HepG2 (cell line): ENCODE data around the gene FXR2. TPM values are rescaled to one million over a fixed set of nuclear protein-coding genes. Genes with fewer than 3 reads are reported as not detected.
A peak's percentile ranks its signal among the peaks of the same experiment; 100 is the strongest.

Experiments used
- ATAC-seq: fragments of 200-7000 bp; cut with Tn5 transposase; 3 replicates; pipeline ENCODE4 v1.9.1; 2020; ENCODE audit warnings: mild to moderate bottlenecking, moderate library complexity
- BruUV-seq: library from RNA; stranded (reverse); fragments of 400-500 nt; replicated peaks from 2 replicates; lab custom pipeline; 2021; lab: Mats Ljungman, UMichigan
- CTCF ChIA-PET: fragments of 300-600 bp; formaldehyde crosslinking; extraction: SDS; loops from one replicate; lab custom pipeline; 2021; ENCODE audit warnings: low total read pairs, inconsistent platforms, low intra/inter-chr PET ratio; lab: Yijun Ruan, JAX
- POLR2A ChIA-PET: fragments of 350-600 bp; sonication (Branson Sonifier 250); formaldehyde crosslinking; loops from one replicate; lab custom pipeline; 2020; ENCODE audit warnings: antibody characterized with exemption, inconsistent platforms; lab: Yijun Ruan, JAX
- DNase-seq: peaks from one replicate; pipeline ENCODE4 v3.0.0-alpha.2; 2015; ENCODE audit warnings: low spot score
- FAIRE-seq: peaks from 3 replicates; lab custom pipeline; 2011; peaks lifted over from hg19 to GRCh38; lab: Jason Lieb, UNC
- H2AFZ ChIP-seq: one replicate; pipeline ENCODE4 v1.6.1; 2011; ENCODE audit warnings: low read length, inconsistent platforms
- H3K27ac ChIP-seq: fragments of 300-600 bp; 3 replicates; pipeline ENCODE4 v1.8.0; 2011; ENCODE audit warnings: mixed run types, mild to moderate bottlenecking, mixed read lengths, low read length, inconsistent platforms; ENCODE audit not compliant: insufficient read depth; ENCODE audit errors: extremely low read length
- H3K27me3 ChIP-seq, 2 experiments: fragments of 200-600 bp in 1 of 2; 2 replicates in 1 of 2; 3 replicates in 1 of 2; pipeline versions ENCODE4 v1.6.0 to v1.8.0; 2011; ENCODE audit warnings: low read length in 2 of 2, mild to moderate bottlenecking in 2 of 2, moderate library complexity in 2 of 2, inconsistent platforms in 1 of 2; ENCODE audit not compliant: insufficient read depth in 2 of 2, control insufficient read depth in 1 of 2
- H3K36me3 ChIP-seq, 2 experiments: fragments of 200-600 bp in 1 of 2; replicated peaks in 1 of 2; 2 replicates in 1 of 2; 3 replicates in 1 of 2; pipeline versions ENCODE4 v1.5.1 to v1.8.0; 2011; ENCODE audit warnings: low read length in 2 of 2, inconsistent platforms in 1 of 2; ENCODE audit not compliant: insufficient read depth in 2 of 2, control insufficient read depth in 1 of 2
- H3K4me1 ChIP-seq: 2 replicates; pipeline ENCODE4 v1.5.1; 2012; ENCODE audit warnings: low read length, inconsistent platforms; ENCODE audit not compliant: insufficient read depth
- H3K4me2 ChIP-seq: 2 replicates; pipeline ENCODE4 v1.6.0; 2011; ENCODE audit warnings: low read depth, low read length, inconsistent platforms
- H3K4me3 ChIP-seq, 3 experiments: fragments of 200-600 bp in 1 of 3; sonication (generic), shearing (Covaris generic) in 1 of 3; replicated peaks in 1 of 3; 2 replicates each; pipeline ENCODE4 v1.5.1; 2011 to 2016; ENCODE audit warnings: low read length in 3 of 3, inconsistent platforms in 2 of 3, low read depth in 2 of 3, mild to moderate bottlenecking in 2 of 3, control low read depth in 1 of 3, mixed read lengths in 1 of 3; ENCODE audit not compliant: insufficient read depth in 1 of 3
- H3K79me2 ChIP-seq: one replicate; pipeline ENCODE4 v1.6.1; 2011; ENCODE audit warnings: low read length, inconsistent platforms; ENCODE audit not compliant: insufficient read depth
- H3K9ac ChIP-seq: 2 replicates; pipeline ENCODE4 v1.6.0; 2011; ENCODE audit warnings: mild to moderate bottlenecking, low read depth, low read length, inconsistent platforms; ENCODE audit not compliant: insufficient read depth
- H3K9me3 ChIP-seq: 2 replicates; pipeline ENCODE4 v1.5.1; 2012; ENCODE audit warnings: mild to moderate bottlenecking, low read length
- H4K20me1 ChIP-seq: 2 replicates; pipeline ENCODE4 v1.6.0; 2011; ENCODE audit warnings: inconsistent platforms, mild to moderate bottlenecking, low read length, moderate library complexity; ENCODE audit not compliant: insufficient read depth
- ATRX ChIP-seq: sonication (generic); formaldehyde crosslinking; IDR thresholded peaks from 2 replicates; pipeline ENCODE4 v1.4.0; 2020; ENCODE audit warnings: missing genetic modification reagents, borderline replicate concordance
- KAT8 ChIP-seq: IDR thresholded peaks from 2 replicates; pipeline ENCODE4 v1.6.1; 2016; ENCODE audit warnings: missing genetic modification reagents, missing compliant biosample characterization
- KDM3A ChIP-seq: IDR thresholded peaks from 2 replicates; pipeline ENCODE4 v1.6.1; 2018; ENCODE audit warnings: low read depth, missing compliant biosample characterization
- KDM4B ChIP-seq: sonication (generic); formaldehyde crosslinking; IDR thresholded peaks from 2 replicates; pipeline ENCODE4 v1.4.0; 2020; ENCODE audit warnings: missing genetic modification reagents
- RAD21 ChIP-seq: fragments of 450-650 bp; formaldehyde crosslinking; IDR thresholded peaks from 2 replicates; pipeline ENCODE4 v1.5.0; 2020; ENCODE audit warnings: mild to moderate bottlenecking
- TARDBP ChIP-seq: sonication (generic); formaldehyde crosslinking; IDR thresholded peaks from 2 replicates; pipeline ENCODE4 v1.8.0; 2022; ENCODE audit warnings: mild to moderate bottlenecking, missing genetic modification reagents
- TCF12 ChIP-seq, 2 experiments: fragments of 450-650 bp in 1 of 2; sonication (generic) in 1 of 2; formaldehyde crosslinking in 1 of 2; IDR thresholded peaks; 2 replicates each; pipeline versions ENCODE4 v1.6.1 to v1.8.0; 2017 to 2022; ENCODE audit warnings: antibody characterized with exemption in 1 of 2, mild to moderate bottlenecking in 1 of 2, missing genetic modification reagents in 1 of 2, moderate library complexity in 1 of 2
- THAP7 ChIP-seq: sonication (generic); formaldehyde crosslinking; IDR thresholded peaks from 2 replicates; pipeline ENCODE4 v1.8.1; 2023; ENCODE audit warnings: mild to moderate bottlenecking, missing genetic modification reagents
- TIGD3 ChIP-seq: sonication (generic); formaldehyde crosslinking; IDR thresholded peaks from 2 replicates; pipeline ENCODE4 v1.5.1; 2020; ENCODE audit warnings: mild to moderate bottlenecking, missing genetic modification reagents, borderline replicate concordance
- UBTF ChIP-seq: sonication (generic); formaldehyde crosslinking; IDR thresholded peaks from 2 replicates; pipeline ENCODE4 v1.4.0; 2020; ENCODE audit warnings: mild to moderate bottlenecking, missing genetic modification reagents
- ZMAT3 ChIP-seq: sonication (generic); formaldehyde crosslinking; conservative IDR thresholded peaks from 2 replicates; pipeline ENCODE4 v1.7.0; 2021; ENCODE audit warnings: missing genetic modification reagents
- ZNF20 ChIP-seq: sonication (generic); formaldehyde crosslinking; IDR thresholded peaks from 2 replicates; pipeline ENCODE4 v1.4.0; 2020; ENCODE audit warnings: mild to moderate bottlenecking, moderate library complexity, missing genetic modification reagents
- ZNF335 ChIP-seq: sonication (generic); formaldehyde crosslinking; IDR thresholded peaks from 2 replicates; pipeline ENCODE4 v1.4.0; 2020; ENCODE audit warnings: missing genetic modification reagents
- ZNF34 ChIP-seq: sonication (generic); formaldehyde crosslinking; IDR thresholded peaks from 2 replicates; pipeline ENCODE4 v1.4.0; 2020; ENCODE audit warnings: mild to moderate bottlenecking, missing genetic modification reagents, borderline replicate concordance
- ZNF512 ChIP-seq: sonication (generic); formaldehyde crosslinking; IDR thresholded peaks from 2 replicates; pipeline ENCODE4 v1.4.0; 2020; ENCODE audit warnings: mild to moderate bottlenecking, missing genetic modification reagents
- ZNF792 ChIP-seq: IDR thresholded peaks from 2 replicates; pipeline ENCODE4 v1.6.1; 2016
- ZSCAN25 ChIP-seq: sonication (generic); formaldehyde crosslinking; IDR thresholded peaks from 2 replicates; pipeline ENCODE4 v1.8.0; 2022; ENCODE audit warnings: mild to moderate bottlenecking, missing genetic modification reagents
- WGBS: methylation state at CpG from one replicate; pipeline ENCODE4 v1.1.6; 2017; ENCODE audit warnings: low lambda C conversion rate; 5-methylcytosine and 5-hydroxymethylcytosine counted together
- in situ Hi-C: cut with HindIII; loops from 2 replicates; pipeline ENCODE4 v1.10.0; 2017; ENCODE audit warnings: low pct_unique_long_range_greater_than_20kb; ENCODE audit not compliant: extremely low pct_ligation_motif_present
- intact Hi-C: fragments of 100-400 bp; cut with micrococcal nuclease; formaldehyde crosslinking; loops from one replicate; pipeline ENCODE4 v1.10.0; 2022; ENCODE audit not compliant: unreplicated experiment
- polyA plus RNA-seq, 8 experiments: library from polyadenylated mRNA; depleted of rRNA in 3 of 8; stranded (reverse) in 7 of 8; unstranded in 1 of 8; fragments of >200 nt; fragmentation: Illumina TruSeq in 4 of 8; extraction: Trizol in 4 of 8; gene quantifications; 2 replicates each; pipeline versions ENCODE4 v1.2.1 to v1.2.3, GENCODE V29; 2011 to 2016; ENCODE audit warnings: low read depth in 4 of 8, missing spikeins in 1 of 8, mixed read lengths in 1 of 8; ENCODE audit not compliant: insufficient read depth in 1 of 8
- total RNA-seq, 5 experiments: library from RNA; depleted of rRNA; stranded (reverse); fragments of >200 nt; fragmentation: Illumina TruSeq; extraction: Trizol; gene quantifications; 2 replicates each; pipeline ENCODE4 v1.2.3, GENCODE V29; 2016; ENCODE audit warnings: low read depth in 1 of 5

FXR2 gene
- total and polyA plus RNA-seq, 2 of the 13 experiments (the other 11 are each of a cell fraction or from before 2014, with no cell fraction given), result 20.9 to 24.4 TPM

GRCh38 chr17:7559320-7560171, 55.2 kb downstream of the FXR2 start:
- in situ Hi-C loops, result loop anchor here (5.0 kb wide), 1 partner anchor 47 kb away; no protein-coding TSS in a partner anchor
- H3K27ac ChIP-seq, result no peak overlapping the region
- no peak for DNase-seq
- H4K20me1 ChIP-seq, result no peaks in the 10 kb centered on the region
- H3K9ac ChIP-seq, result peak overlapping the region; percentile 58; the same call in 1 of the 2 replicates
- H3K4me1 ChIP-seq, result peaks cover 66% of the 10 kb centered on the region
- FAIRE-seq, result peak; percentile 12
- H3K27me3 ChIP-seq, result no peaks in the 10 kb centered on the region; a peak in 1 of 5 replicates
- H3K4me3 ChIP-seq, result peak overlapping the region; percentile 32 to 92 (median 49)
- H3K4me2 ChIP-seq, result peak overlapping the region; percentile 91
- intact Hi-C loops, result loop anchor here (2.0 to 10.0 kb wide), 2 partner anchors 37 to 205 kb away; partner anchors contain the start of genes KCTD11 and TMEM95
- 45% methylated on average over 18 of the region's 18 CpGs for WGBS
- ATAC-seq, result no peak
- no peaks in the 10 kb centered on the region for H3K9me3 ChIP-seq
- H3K36me3 ChIP-seq, result peaks cover 3 to 9% of the 10 kb centered on the region in 2 experiments
- H2AFZ ChIP-seq, result no peak overlapping the region
- no TSS peak for BruUV-seq
- peaks cover 25% of the 10 kb centered on the region for H3K79me2 ChIP-seq
- CTCF ChIA-PET, result interaction anchor here (1.4 to 3.3 kb wide), 4 partner anchors 15 to 204 kb away, joined by 3 to 43 read pairs (median 16); no protein-coding TSS in a partner anchor
- POLR2A ChIA-PET, result interaction anchor here (1.1 to 4.8 kb wide), 18 partner anchors 8 to 230 kb away, joined by 3 to 33 read pairs (median 8); partner anchors contain the start of genes CD68, MPDU1, NEURL4 and SAT2
- TF ChIP-seq ATRX (CRISPR knock-in tag) (no peak), TIGD3 (CRISPR knock-in tag) (no peak), ZMAT3 (CRISPR knock-in tag) (0 out of 2 replicates have a peak, but pooled peaks have one; percentile 34), ZNF20 (CRISPR knock-in tag) (no peak), RAD21 (CRISPR knock-in tag) (no peak), UBTF (CRISPR knock-in tag) (no peak), TARDBP (no peak), ZNF512 (no peak), THAP7 (0 out of 2 replicates have a peak, but pooled peaks have one; percentile 19), KDM3A (CRISPR knock-in tag) (no peak), TCF12 (IDR thresholded peaks at IDR 0.05) (no peak), TCF12 (CRISPR knock-in tag; IDR thresholded peaks at IDR 0.05) (0 out of 2 replicates have a peak, but pooled peaks have one; percentile 18), ZNF792 (CRISPR knock-in tag) (no peak), ZSCAN25 (no peak), KDM4B (CRISPR knock-in tag) (no peak), ZNF335 (CRISPR knock-in tag) (no peak), ZNF34 (CRISPR knock-in tag) (no peak), KAT8 (CRISPR knock-in tag) (no peak)
